Common myeloid progenitor, CD34-positive (primary cell): ENCODE data around the gene DDX27.

Experiments
- CTCF ChIA-PET: fragments of 350-600 bp; sonication (Branson Sonifier 250); formaldehyde crosslinking; loops from one replicate; lab custom pipeline; 2021; ENCODE audit warnings: antibody characterized with exemption; lab: Charles Lee
- POLR2A ChIA-PET: fragments of 350-600 bp; sonication (Branson Sonifier 250); formaldehyde crosslinking; loops from one replicate; lab custom pipeline; 2021; ENCODE audit warnings: antibody characterized with exemption; lab: Charles Lee
- DNase-seq, 3 donors: peaks; one replicate each; pipeline versions ENCODE4 v3.0.0 to v3.0.0-alpha.2; 2013
- H3K27ac ChIP-seq, 2 experiments: 1 replicate in 1 of 2; 2 replicates in 1 of 2; pipeline ENCODE4 v1.7.0; 2013; ENCODE audit warnings: inconsistent platforms in 2 of 2, low read length in 2 of 2, mild to moderate bottlenecking in 2 of 2, low read depth in 1 of 2, moderate library complexity in 1 of 2; ENCODE audit not compliant: severe bottlenecking in 2 of 2, insufficient read depth in 1 of 2, poor library complexity in 1 of 2
- H3K27me3 ChIP-seq, 5 experiments: replicated peaks in 2 of 5; 1 replicate in 3 of 5; 2 replicates in 2 of 5; pipeline versions ENCODE4 v1.6.1 to v1.7.0; 2013; ENCODE audit warnings: low read length in 4 of 5, mild to moderate bottlenecking in 2 of 5, moderate library complexity in 2 of 5, inconsistent platforms in 1 of 5; ENCODE audit not compliant: insufficient read depth in 5 of 5, control insufficient read depth in 4 of 5
- H3K36me3 ChIP-seq, 4 experiments: 1 replicate in 2 of 4; 2 replicates in 2 of 4; pipeline versions ENCODE4 v1.6.1 to v1.7.0; 2013; ENCODE audit warnings: low read length in 3 of 4, control low read depth in 1 of 4, mild to moderate bottlenecking in 1 of 4; ENCODE audit not compliant: control insufficient read depth in 4 of 4, insufficient read depth in 4 of 4
- H3K4me1 ChIP-seq, 4 experiments: 1 replicate in 3 of 4; 2 replicates in 1 of 4; pipeline versions ENCODE4 v1.6.1 to v1.7.1; 2013; ENCODE audit warnings: low read length in 3 of 4, mild to moderate bottlenecking in 3 of 4, control low read depth in 1 of 4, inconsistent platforms in 1 of 4, moderate library complexity in 1 of 4; ENCODE audit not compliant: control insufficient read depth in 4 of 4, insufficient read depth in 4 of 4; ENCODE audit errors: control extremely low read depth in 1 of 4
- H3K4me3 ChIP-seq, 7 experiments: 1 replicate in 4 of 7; 2 replicates in 3 of 7; pipeline versions ENCODE4 v1.5.1 to v1.7.0; 2013; ENCODE audit warnings: mild to moderate bottlenecking in 7 of 7, low read length in 6 of 7, moderate library complexity in 6 of 7, inconsistent platforms in 2 of 7, low read depth in 2 of 7, control low read depth in 1 of 7; ENCODE audit not compliant: insufficient read depth in 4 of 7, control insufficient read depth in 1 of 7; ENCODE audit errors: extremely low read depth in 1 of 7
- H3K9me3 ChIP-seq, 5 experiments: 1 replicate in 4 of 5; 2 replicates in 1 of 5; pipeline versions ENCODE4 v1.6.1 to v1.7.1; 2013; ENCODE audit warnings: low read length in 4 of 5, mild to moderate bottlenecking in 2 of 5, inconsistent platforms in 1 of 5, low read depth in 1 of 5, moderate library complexity in 1 of 5; ENCODE audit not compliant: control insufficient read depth in 4 of 5, insufficient read depth in 2 of 5; ENCODE audit errors: control extremely low read depth in 1 of 5
- WGBS: methylation state at CpG from one replicate; pipeline ENCODE4 v1.1.5; 2013; ENCODE audit not compliant: insufficient coverage; 5-methylcytosine and 5-hydroxymethylcytosine counted together

Gene DDX27

DNA sequence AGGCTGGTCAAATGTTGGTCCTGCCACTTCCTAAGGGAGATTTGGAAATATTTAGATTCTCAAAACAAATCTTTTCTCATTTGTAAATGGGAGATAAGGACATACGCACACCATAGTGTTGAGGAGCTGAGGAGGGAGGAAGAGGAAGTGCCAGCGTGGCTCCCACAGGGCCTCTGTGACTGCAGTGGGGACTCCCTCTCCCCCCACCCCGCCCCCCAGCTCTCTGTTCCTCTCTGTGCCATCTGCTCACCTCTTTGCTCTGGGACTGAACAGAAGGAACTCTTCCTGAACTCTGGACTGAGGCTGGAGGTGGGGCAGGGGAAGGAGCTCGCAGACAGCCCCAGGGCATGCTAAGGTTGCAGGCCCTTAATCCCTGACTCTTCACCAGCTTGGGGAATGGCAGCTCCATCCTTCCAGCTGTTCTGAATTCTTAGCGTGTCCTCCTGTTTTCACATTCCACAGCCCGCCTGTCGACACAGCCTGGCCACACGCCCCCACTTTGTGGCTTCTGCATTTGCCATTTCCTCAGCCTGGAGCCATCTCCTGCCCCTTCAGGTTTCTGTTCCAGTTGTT is 11.4 kb downstream of the DDX27 start:
- CTCF ChIA-PET: interaction anchor here (0.9 to 2.0 kb wide), 4 partner anchors 9 to 18 kb away, joined by 3 to 11 read pairs (median 5); no protein-coding TSS in a partner anchor
- H3K27ac ChIP-seq: peak overlapping the region; percentile 33 to 75
- no peaks in the 10 kb centered on the region for H3K9me3 ChIP-seq
- peaks cover 21 to 77% (median 61%) of the 10 kb centered on the region in 4 experiments for H3K36me3 ChIP-seq
- DNase-seq: peak; percentile 63 to 87 (median 83)
- 20% methylated on average over 5 of the region's 8 CpGs for WGBS
- no peak overlapping the region for H3K4me3 ChIP-seq
- peaks cover 6 to 21% (median 17%) of the 10 kb centered on the region in 4 experiments for H3K4me1 ChIP-seq
- H3K27me3 ChIP-seq: no peaks in the 10 kb centered on the region
- POLR2A ChIA-PET: interaction anchor here (0.5 to 1.2 kb wide), 3 partner anchors 8 to 23 kb away, joined by 3 to 5 read pairs (median 3); no protein-coding TSS in a partner anchor

- POLR2A ChIA-PET: interaction anchor here (0.8 kb wide), 1 partner anchor 22 kb away, joined by 3 read pairs; no protein-coding TSS in a partner anchor
- Histone ChIP-seq H3K9me3 (no peaks in the 10 kb centered on the region), H3K27ac (peak overlapping the region in 1 of 2 experiments; percentile 75), H3K36me3 (peaks cover 22 to 75% (median 61%) of the 10 kb centered on the region in 4 experiments), H3K4me3 (no peak overlapping the region), H3K4me1 (peaks cover 6 to 21% (median 17%) of the 10 kb centered on the region in 4 experiments), H3K27me3 (no peaks in the 10 kb centered on the region)
- DNase-seq: no peak
- CTCF ChIA-PET: interaction anchor here (0.7 to 2.0 kb wide), 2 partner anchors 14 to 101 kb away, joined by 4 to 11 read pairs; no protein-coding TSS in a partner anchor
- 80% methylated on average over 5 of the region's 7 CpGs for WGBS
Measured at GRCh38 chr20:49231471-49231870, 12.3 kb downstream of the DDX27 start.

DNA sequence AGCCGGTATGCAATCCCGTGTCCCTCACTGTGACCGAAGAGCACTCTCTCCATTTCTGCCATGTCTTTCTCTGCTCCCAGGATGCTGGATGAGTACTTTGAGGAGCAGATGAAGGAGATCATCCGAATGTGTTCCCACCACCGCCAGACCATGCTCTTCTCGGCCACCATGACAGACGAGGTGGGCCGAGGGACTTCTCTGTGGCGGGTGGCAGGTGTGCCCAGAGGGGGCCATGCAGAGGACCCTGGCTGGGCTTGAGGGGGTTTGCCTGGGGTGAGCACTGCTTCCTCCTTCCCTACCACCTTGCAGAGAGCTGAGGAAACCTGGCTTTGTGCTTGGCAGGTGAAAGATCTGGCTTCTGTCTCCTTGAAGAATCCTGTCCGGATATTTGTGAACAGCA is 14.0 kb downstream of the DDX27 start:
- ChIA-PET POLR2A (interaction anchor here (0.9 kb wide), 1 partner anchor 14 kb away, joined by 3 read pairs; no protein-coding TSS in a partner anchor), CTCF (no interaction called here)
- Histone ChIP-seq H3K4me1 (peaks cover 6 to 21% (median 17%) of the 10 kb centered on the region in 4 experiments), H3K36me3 (peaks cover 25 to 85% (median 69%) of the 10 kb centered on the region in 4 experiments), H3K27ac (no peak overlapping the region), H3K27me3 (no peaks in the 10 kb centered on the region), H3K9me3 (no peaks in the 10 kb centered on the region), H3K4me3 (no peak overlapping the region)
- WGBS: 96% methylated on average over 9 of the region's 10 CpGs
- no peak for DNase-seq

DNA sequence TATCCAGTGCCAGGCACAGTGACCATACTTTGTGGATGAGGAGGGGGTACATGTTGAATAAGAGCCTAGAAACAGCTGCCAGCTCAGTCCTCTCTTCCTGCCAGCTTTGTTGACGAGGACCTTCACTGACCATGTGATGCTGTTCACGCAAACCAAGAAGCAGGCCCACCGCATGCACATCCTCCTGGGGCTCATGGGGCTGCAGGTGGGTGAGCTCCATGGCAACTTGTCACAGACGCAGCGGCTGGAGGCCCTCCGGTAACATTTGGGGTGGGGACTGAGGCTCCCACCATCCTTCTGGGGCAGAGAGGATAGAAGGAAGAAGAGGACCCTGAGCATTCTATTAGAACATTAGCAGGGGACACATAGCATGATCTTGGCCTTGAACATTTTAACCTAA is 15.6 kb downstream of the DDX27 start:
- CTCF ChIA-PET: interaction anchor here (0.9 to 1.3 kb wide), 3 partner anchors 10 to 19 kb away, joined by 3 to 4 read pairs (median 3); no protein-coding TSS in a partner anchor

DNA sequence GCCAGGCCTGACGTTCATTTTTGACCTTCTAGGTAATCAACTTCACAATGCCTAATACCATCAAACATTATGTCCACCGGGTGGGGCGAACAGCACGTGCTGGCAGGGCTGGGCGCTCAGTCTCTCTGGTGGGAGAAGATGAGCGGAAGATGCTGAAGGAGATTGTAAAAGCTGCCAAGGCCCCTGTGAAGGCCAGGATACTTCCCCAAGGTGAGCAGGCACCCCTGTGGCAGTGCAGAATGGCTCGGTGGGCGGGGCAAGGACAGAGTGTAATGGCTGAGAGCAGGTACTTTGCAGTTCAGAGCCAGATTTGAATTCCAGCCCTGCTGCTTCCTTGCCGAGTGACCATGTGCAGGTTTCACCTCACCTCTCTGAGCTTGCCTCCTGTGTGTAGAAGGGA is 17.1 kb downstream of the DDX27 start:
- no peak overlapping the region for H3K4me3 ChIP-seq
- no peak overlapping the region for H3K27ac ChIP-seq
- H3K4me1 ChIP-seq: peaks cover 0 to 3% (median 1%) of the 10 kb centered on the region in 4 experiments
- no peaks in the 10 kb centered on the region for H3K9me3 ChIP-seq
- ChIA-PET POLR2A (no interaction called here), CTCF (interaction anchor here (1.4 to 2.1 kb wide), 2 partner anchors 13 to 87 kb away, joined by 4 read pairs; no protein-coding TSS in a partner anchor)
- H3K27me3 ChIP-seq: no peaks in the 10 kb centered on the region
- WGBS: 100% methylated on average over 7 of the region's 9 CpGs
- peaks cover 29 to 81% (median 73%) of the 10 kb centered on the region in 4 experiments for H3K36me3 ChIP-seq
- DNase-seq: no peak

More for the DNA sequence above, 15.6 kb downstream of the DDX27 start:
- DNase-seq: no peak
- Histone ChIP-seq H3K9me3 (no peaks in the 10 kb centered on the region), H3K4me3 (no peak overlapping the region), H3K27ac (no peak overlapping the region), H3K36me3 (peaks cover 29 to 86% (median 76%) of the 10 kb centered on the region in 4 experiments), H3K27me3 (no peaks in the 10 kb centered on the region), H3K4me1 (peaks cover 6 to 17% (median 15%) of the 10 kb centered on the region in 4 experiments)
- 100% methylated on average over 1 of the region's 6 CpGs for WGBS
- POLR2A ChIA-PET: interaction anchor here (0.7 kb wide), 1 partner anchor 13 kb away, joined by 3 read pairs; no protein-coding TSS in a partner anchor

- ChIA-PET CTCF (interaction anchor here (1.1 to 2.1 kb wide), 8 partner anchors 8 to 105 kb away, joined by 3 to 15 read pairs (median 4); no protein-coding TSS in a partner anchor), POLR2A (interaction anchor here (0.8 kb wide), 1 partner anchor 40 kb away, joined by 3 read pairs; the partner anchor contains the start of gene ZNFX1)
- Histone ChIP-seq H3K9me3 (no peaks in the 10 kb centered on the region), H3K27me3 (no peaks in the 10 kb centered on the region), H3K4me3 (no peak overlapping the region), H3K36me3 (peaks cover 27 to 85% (median 75%) of the 10 kb centered on the region in 4 experiments), H3K4me1 (no peaks in the 10 kb centered on the region), H3K27ac (no peak overlapping the region)
- WGBS: 93% methylated on average over 2 of the region's 4 CpGs
- DNase-seq: no peak
Measured at GRCh38 chr20:49237531-49237930, 18.3 kb downstream of the DDX27 start.
